H1 (cell line): ENCODE results near the gene APOBEC3C. TPM values are rescaled to one million over a fixed set of nuclear protein-coding genes. Genes with fewer than 3 reads are reported as not detected.
"Not testable (repeated sequence)": the region's sequence is repeated elsewhere in the genome, so short reads cannot be mapped to it uniquely, and the experiment has no call there.

Experiments used
- CTCF ChIA-PET: fragments of 300-600 bp; sonication (Branson Sonifier 250); formaldehyde crosslinking; loops from one replicate; lab custom pipeline; 2021; ENCODE audit not compliant: partially characterized antibody; lab: Charles Lee
- POLR2A ChIA-PET: fragments of 300-600 bp; sonication (Branson Sonifier 250); formaldehyde crosslinking; loops from one replicate; lab custom pipeline; 2021; ENCODE audit warnings: inconsistent platforms; ENCODE audit not compliant: partially characterized antibody; lab: Charles Lee
- DNase-seq, 2 experiments: peaks; one replicate each; pipeline versions ENCODE4 v3.0.0 to v3.0.0-alpha.2; 2010 to 2022; ENCODE audit warnings: low spot score in 2 of 2, low read depth in 1 of 2, mixed read lengths in 1 of 2
- FAIRE-seq: peaks from 2 replicates; lab custom pipeline; 2011; peaks lifted over from hg19 to GRCh38; lab: Jason Lieb, UNC
- H2AFZ ChIP-seq: 2 replicates; pipeline ENCODE4 v1.8.1; 2012; ENCODE audit warnings: low read length, inconsistent platforms
- H2AK5ac ChIP-seq: 2 replicates; pipeline ENCODE4 v1.6.1; 2013; ENCODE audit warnings: low read depth, low read length
- H2BK120ac ChIP-seq: replicated peaks from 2 replicates; pipeline ENCODE3; 2013; ENCODE audit warnings: low read depth, low read length, inconsistent platforms
- H2BK12ac ChIP-seq: 2 replicates; pipeline ENCODE4 v1.6.1; 2013; ENCODE audit warnings: low read depth, low read length
- H2BK15ac ChIP-seq: 2 replicates; pipeline ENCODE4 v1.6.1; 2013; ENCODE audit warnings: low read length
- H2BK20ac ChIP-seq: 2 replicates; pipeline ENCODE4 v1.6.1; 2013; ENCODE audit warnings: low read length
- H2BK5ac ChIP-seq: 2 replicates; pipeline ENCODE4 v1.6.1; 2013; ENCODE audit warnings: low read depth, low read length
- H3K14ac ChIP-seq: 2 replicates; pipeline ENCODE4 v1.6.1; 2013; ENCODE audit warnings: inconsistent platforms; ENCODE audit not compliant: insufficient read length
- H3K18ac ChIP-seq: 2 replicates; pipeline ENCODE4 v1.6.1; 2013; ENCODE audit warnings: low read length; ENCODE audit errors: extremely low read depth
- H3K23ac ChIP-seq: 2 replicates; pipeline ENCODE4 v1.6.1; 2013; ENCODE audit warnings: inconsistent platforms; ENCODE audit not compliant: insufficient read length
- H3K23me2 ChIP-seq: 2 replicates; pipeline ENCODE4 v1.6.1; 2013; ENCODE audit warnings: low read depth, low read length
- H3K27ac ChIP-seq: 2 replicates; pipeline ENCODE4 v1.6.1; 2011; ENCODE audit warnings: low read depth, low read length, inconsistent platforms
- H3K27me3 ChIP-seq, 4 experiments: replicated peaks in 1 of 4; 1 replicate in 1 of 4; 2 replicates in 3 of 4; pipeline versions ENCODE4 v1.6.1 to v1.8.1; 2011 to 2013; ENCODE audit warnings: low read length in 3 of 4, mild to moderate bottlenecking in 3 of 4, inconsistent platforms in 2 of 4, mixed read lengths in 2 of 4, moderate library complexity in 1 of 4; ENCODE audit not compliant: control insufficient read depth in 3 of 4, insufficient read depth in 3 of 4; ENCODE audit errors: extremely low read depth in 1 of 4
- H3K36me3 ChIP-seq, 4 experiments: 2 replicates each; pipeline versions ENCODE4 v1.6.1 to v1.8.1; 2011 to 2013; ENCODE audit warnings: mild to moderate bottlenecking in 4 of 4, low read length in 3 of 4, moderate library complexity in 2 of 4, control low read depth in 1 of 4, inconsistent platforms in 1 of 4; ENCODE audit not compliant: insufficient read depth in 4 of 4, control insufficient read depth in 2 of 4
- H3K4ac ChIP-seq: replicated peaks from 2 replicates; pipeline ENCODE3; 2013; ENCODE audit warnings: low read length, low read depth, mixed read lengths, inconsistent platforms; ENCODE audit not compliant: insufficient read length
- H3K4me1 ChIP-seq, 4 experiments: replicated peaks in 1 of 4; 1 replicate in 1 of 4; 2 replicates in 3 of 4; pipeline versions ENCODE4 v1.6.1 to v1.8.1; 2011 to 2013; ENCODE audit warnings: low read length in 3 of 4, inconsistent platforms in 2 of 4, mixed read lengths in 1 of 4; ENCODE audit not compliant: insufficient read depth in 4 of 4, control insufficient read depth in 3 of 4
- H3K4me2 ChIP-seq, 2 experiments: 2 replicates each; pipeline versions ENCODE4 v1.6.1 to v1.8.1; 2011 to 2013; ENCODE audit warnings: low read depth in 2 of 2, low read length in 2 of 2, control low read depth in 1 of 2, inconsistent platforms in 1 of 2, mild to moderate bottlenecking in 1 of 2; ENCODE audit not compliant: insufficient read depth in 1 of 2
- H3K4me3 ChIP-seq, 4 experiments: fragments of 200-600, 300-600 bp in 1 of 4; sonication (generic), shearing (Covaris generic), sonication (Bioruptor Twin) in 1 of 4; 2 replicates each; pipeline versions ENCODE4 v1.5.1 to v1.8.1; 2011 to 2016; ENCODE audit warnings: low read length in 4 of 4, low read depth in 3 of 4, control low read depth in 2 of 4, inconsistent platforms in 2 of 4, mild to moderate bottlenecking in 2 of 4, mixed read lengths in 1 of 4, moderate library complexity in 1 of 4; ENCODE audit not compliant: insufficient read depth in 2 of 4; ENCODE audit errors: extremely low read depth in 1 of 4
- H3K56ac ChIP-seq: replicated peaks from 2 replicates; pipeline ENCODE3; 2013; ENCODE audit warnings: low read depth, mild to moderate bottlenecking, mixed read lengths, low read length, inconsistent platforms; ENCODE audit not compliant: insufficient read length
- H3K79me1 ChIP-seq: 2 replicates; pipeline ENCODE4 v1.6.1; 2013; ENCODE audit warnings: low read depth, low read length, control low read depth
- H3K79me2 ChIP-seq, 2 experiments: 2 replicates each; pipeline versions ENCODE4 v1.6.1 to v1.8.1; 2012 to 2013; ENCODE audit warnings: low read length in 2 of 2, mild to moderate bottlenecking in 2 of 2, inconsistent platforms in 1 of 2; ENCODE audit not compliant: insufficient read depth in 2 of 2, control insufficient read depth in 1 of 2
- H3K9ac ChIP-seq, 4 experiments: replicated peaks in 1 of 4; 1 replicate in 1 of 4; 2 replicates in 3 of 4; pipeline versions ENCODE4 v1.6.1 to v1.8.1; 2011 to 2013; ENCODE audit warnings: low read depth in 3 of 4, low read length in 3 of 4, control low read depth in 2 of 4, mild to moderate bottlenecking in 2 of 4, moderate library complexity in 2 of 4, inconsistent platforms in 1 of 4; ENCODE audit errors: extremely low read depth in 1 of 4
- H3K9me3 ChIP-seq, 2 experiments: 2 replicates each; pipeline versions ENCODE4 v1.6.1 to v1.8.1; 2012 to 2013; ENCODE audit warnings: mild to moderate bottlenecking in 2 of 2, moderate library complexity in 2 of 2, control low read depth in 1 of 2, inconsistent platforms in 1 of 2, low read depth in 1 of 2, low read length in 1 of 2, mixed read lengths in 1 of 2; ENCODE audit not compliant: insufficient read depth in 2 of 2
- H4K20me1 ChIP-seq, 2 experiments: replicated peaks in 1 of 2; 2 replicates each; pipeline versions ENCODE3 to v1.8.1; 2011 to 2013; ENCODE audit warnings: inconsistent platforms in 2 of 2, low read length in 2 of 2, mild to moderate bottlenecking in 1 of 2; ENCODE audit not compliant: insufficient read depth in 2 of 2, control insufficient read depth in 1 of 2
- H4K5ac ChIP-seq: 2 replicates; pipeline ENCODE4 v1.6.1; 2013; ENCODE audit warnings: low read length, low read depth, mixed read lengths, inconsistent platforms; ENCODE audit not compliant: insufficient read length
- H4K8ac ChIP-seq: 2 replicates; pipeline ENCODE4 v1.8.0; 2013; ENCODE audit warnings: mild to moderate bottlenecking, moderate library complexity, low read length, inconsistent platforms; ENCODE audit not compliant: insufficient read depth; ENCODE audit errors: extremely low read depth
- H4K91ac ChIP-seq: replicated peaks from 2 replicates; pipeline ENCODE3; 2013; ENCODE audit warnings: low read length, mixed read lengths, inconsistent platforms; ENCODE audit not compliant: insufficient read length
- WGBS, 2 experiments: shearing (Covaris generic) in 1 of 2; methylation state at CpG; one replicate each; pipeline versions ENCODE4 v1.1.6 to v1.1.7; 2013 to 2015; ENCODE audit warnings: low lambda C conversion rate in 2 of 2, mixed read lengths in 2 of 2, inconsistent platforms in 1 of 2, low coverage in 1 of 2, missing lambda C conversion rate in 1 of 2; ENCODE audit not compliant: insufficient replicate concordance in 2 of 2, insufficient coverage in 1 of 2, insufficient read length in 1 of 2; ENCODE audit errors: extremely low coverage in 1 of 2, missing lambda C conversion rate in 1 of 2; 5-methylcytosine and 5-hydroxymethylcytosine counted together
- polyA plus RNA-seq, 7 experiments: library from polyadenylated mRNA; depleted of rRNA in 3 of 7; stranded (reverse) in 5 of 7; unstranded in 2 of 7; fragments of >200 nt in 5 of 7; fragments of 200-250 nt in 2 of 7; gene quantifications; 1 replicate in 5 of 7; 2 replicates in 1 of 7; 4 replicates in 1 of 7; pipeline versions ENCODE4 v1.2.1 to v1.2.3, GENCODE V29; 2011 to 2013; ENCODE audit warnings: missing spikeins in 2 of 7, mixed read lengths in 2 of 7
- total RNA-seq: library from RNA; stranded (reverse); fragmentation: NEBNext Ultra II Directional; extraction: Animal tissue kit (Norgen Biotek cat#: 25700); gene quantifications from 2 replicates; pipeline ENCODE4 v1.2.1, GENCODE V29; 2021

Gene APOBEC3C
- total and polyA plus RNA-seq, 2 of the 8 experiments (the other 6 are each of a cell fraction or from before 2014, with no cell fraction given), result 20.3 to 23.3 TPM

GRCh38 chr22:39014723-39015121 lies 665 bp downstream of the APOBEC3C start:
- not testable (repeated sequence) for H3K27ac ChIP-seq

More at GRCh38 chr22:39014723-39015121, 665 bp downstream of the APOBEC3C start:
- not testable (repeated sequence) for H2AK5ac ChIP-seq, H3K14ac ChIP-seq, H3K23me2 ChIP-seq, H3K36me3 ChIP-seq, H2BK15ac ChIP-seq, H2AFZ ChIP-seq, H3K9ac ChIP-seq, H3K56ac ChIP-seq, H3K23ac ChIP-seq, H3K4ac ChIP-seq, H3K27me3 ChIP-seq, DNase-seq, H2BK20ac ChIP-seq, H4K8ac ChIP-seq, FAIRE-seq, H3K79me1 ChIP-seq, H4K20me1 ChIP-seq, H3K9me3 ChIP-seq
- Histone ChIP-seq H3K4me2 (peak overlapping the region; percentile 53 to 63), H3K18ac (peak overlapping the region; percentile 93), H2BK5ac (peak overlapping the region; percentile 92; the same call in 1 of the 2 replicates), H3K4me1 (peaks cover 2 to 34% (median 20%) of the 10 kb centered on the region in 4 experiments), H2BK120ac (peak overlapping the region; percentile 95), H3K79me2 (peaks cover 0 to 13% of the 10 kb centered on the region in 2 experiments; a peak in 2 of 4 replicates), H4K5ac (peak overlapping the region; percentile 76), H2BK12ac (peak overlapping the region; percentile 80; the same call in 1 of the 2 replicates), H4K91ac (peak overlapping the region; percentile 91), H3K4me3 (peak overlapping the region in 1 of 4 experiments; percentile 48; a peak in 3 of 8 replicates)
- 65% methylated on average over 6 of the region's 6 CpGs; no CpG with 5 or more reads in 1 of the 2 experiments for WGBS, 2 experiments
- POLR2A ChIA-PET, result interaction anchor here (0.9 to 2.7 kb wide), 2 partner anchors 11 to 144 kb away, joined by 3 to 12 read pairs; no protein-coding TSS in a partner anchor
- CTCF ChIA-PET, result interaction anchor here (0.6 to 1.3 kb wide), 7 partner anchors 10 to 121 kb away, joined by 3 to 5 read pairs (median 3); no protein-coding TSS in a partner anchor
